ENCODE data around the gene ATP13A1.

Gene ATP13A1

GRCh38 chr19:19662344-19662743 lies 1.1 kb downstream of the ATP13A1 start:
- DNase-seq: no peak

- no peak for DNase-seq
Measured at GRCh38 chr19:19661675-19662251, 1.7 kb downstream of the ATP13A1 start.

- DNase-seq: no peak
Measured at GRCh38 chr19:19661141-19661674, 2.3 kb downstream of the ATP13A1 start.

GRCh38 chr19:19659646-19660245 lies 3.7 kb downstream of the ATP13A1 start:
- DNase-seq: no peak

- no peak for DNase-seq
Measured at GRCh38 chr19:19657397-19657783, 6.1 kb downstream of the ATP13A1 start.

- DNase-seq: no peak
Measured at GRCh38 chr19:19656451-19657396, 6.8 kb downstream of the ATP13A1 start.

GRCh38 chr19:19655641-19656343 lies 7.7 kb downstream of the ATP13A1 start:
- DNase-seq: no peak

GRCh38 chr19:19655051-19655594 lies 8.4 kb downstream of the ATP13A1 start:
- DNase-seq: no peak

GRCh38 chr19:19654441-19654840 lies 9.0 kb downstream of the ATP13A1 start:
- no peak for DNase-seq

GRCh38 chr19:19653597-19654147 lies 9.8 kb downstream of the ATP13A1 start:
- DNase-seq: no peak

- no peak for DNase-seq
Measured at GRCh38 chr19:19652482-19653295, 10.8 kb downstream of the ATP13A1 start.

GRCh38 chr19:19651076-19651475 lies 12.4 kb downstream of the ATP13A1 start:
- DNase-seq: no peak

GRCh38 chr19:19650331-19650730 lies 13.1 kb downstream of the ATP13A1 start:
- DNase-seq: no peak

GRCh38 chr19:19649580-19649995 lies 13.9 kb downstream of the ATP13A1 start:
- DNase-seq: no peak

- no peak for DNase-seq
Measured at GRCh38 chr19:19649155-19649554, 14.3 kb downstream of the ATP13A1 start.

- DNase-seq: no peak
Measured at GRCh38 chr19:19647037-19647835, 16.2 kb downstream of the ATP13A1 start.

- DNase-seq: no peak
Measured at GRCh38 chr19:19645233-19645870, 18.1 kb downstream of the ATP13A1 start.

GRCh38 chr19:19644054-19644388 lies 19.5 kb downstream of the ATP13A1 start:
- no peak for DNase-seq

- DNase-seq: no peak
Measured at GRCh38 chr19:19643158-19644053, 20.1 kb downstream of the ATP13A1 start, which contains the start of gene GMIP. TSS of gene GMIP (minus strand) at chr19:19643657. CDS start at chr19:19643529, 128 bp downstream.
